Stimulated activated CD8-positive, alpha-beta memory T cell treated with anti-CD3 and anti-CD28 coated beads, Interleukin-4, amount 100 ng/mL, for 4 hours (primary cell): ENCODE measurements around the gene ATP1A1.

Experiments used
- DNase-seq, 2 donors: peaks; one replicate each; pipeline ENCODE4 v3.0.0-alpha.2; 2020; ENCODE audit warnings: low read depth in 2 of 2, low spot score in 1 of 2

ATP1A1 gene

DNA sequence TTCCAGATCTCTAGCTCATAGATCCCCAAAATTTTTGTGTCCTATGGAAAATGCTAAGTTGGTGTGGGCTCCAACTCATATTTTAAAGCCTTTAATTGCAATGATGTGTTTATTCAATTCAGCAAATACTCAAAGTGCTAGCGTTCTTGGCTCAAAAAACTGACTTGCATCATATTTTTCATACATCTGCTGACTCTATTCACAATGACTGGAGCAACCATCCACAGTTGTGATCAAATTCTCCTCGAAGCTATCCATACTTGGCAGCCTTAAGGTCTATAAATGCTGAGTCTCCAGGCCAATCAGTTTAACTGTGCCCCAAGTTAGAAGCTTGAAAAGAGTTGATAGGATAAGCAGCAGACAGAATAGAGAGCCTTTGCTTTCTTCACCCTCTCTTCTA is 2.9 kb upstream of the ATP1A1 start:
- no peak for DNase-seq

- DNase-seq, result no peak
Observed at GRCh38 chr1:116371752-116372151, 1.3 kb upstream of the ATP1A1 start.

- DNase-seq, result no peak
Observed at GRCh38 chr1:116372191-116372590, 853 bp upstream of the ATP1A1 start.

- DNase-seq, result no peak
Observed at GRCh38 chr1:116373431-116374352, 648 bp downstream of the ATP1A1 start.

GRCh38 chr1:116374353-116375147 is 1.5 kb downstream of the ATP1A1 start:
- DNase-seq, result no peak

DNA sequence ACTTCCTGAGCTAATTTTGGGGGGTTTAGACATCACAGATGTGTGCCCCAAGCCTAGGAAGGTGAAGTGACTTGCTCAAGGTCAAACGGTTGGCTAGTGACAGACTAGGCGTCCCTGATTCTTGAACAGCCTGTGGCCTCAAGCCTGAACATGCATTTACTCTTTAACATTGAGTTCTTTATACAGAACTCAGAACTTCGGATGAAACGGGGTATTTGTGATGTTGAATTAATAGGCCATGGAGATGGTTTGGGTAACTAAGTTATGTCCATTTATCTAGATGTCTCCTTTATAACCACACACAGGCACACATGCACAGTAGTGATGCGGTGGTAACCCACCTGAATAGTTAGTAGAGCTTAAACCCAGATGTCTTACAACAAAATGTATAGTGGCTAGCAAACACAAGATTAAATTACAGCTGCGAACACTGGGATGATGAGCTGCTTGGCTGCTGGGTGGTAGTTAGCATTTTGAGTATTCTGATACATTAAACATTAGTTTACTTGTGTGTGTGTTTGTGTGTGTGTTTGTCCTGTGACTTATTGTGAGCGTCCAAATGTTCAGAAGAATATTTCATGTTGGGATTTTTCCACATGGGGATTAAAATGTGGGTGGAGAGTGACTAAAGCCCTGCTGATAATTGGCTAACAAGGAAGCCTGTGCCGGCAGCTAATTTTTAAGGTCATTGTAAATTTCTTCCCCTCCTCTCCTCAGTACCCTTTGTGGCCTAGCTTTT is 2.3 kb downstream of the ATP1A1 start:
- no peak for DNase-seq

- DNase-seq, result no peak
Observed at GRCh38 chr1:116375887-116376728, 3.1 kb downstream of the ATP1A1 start.

DNA sequence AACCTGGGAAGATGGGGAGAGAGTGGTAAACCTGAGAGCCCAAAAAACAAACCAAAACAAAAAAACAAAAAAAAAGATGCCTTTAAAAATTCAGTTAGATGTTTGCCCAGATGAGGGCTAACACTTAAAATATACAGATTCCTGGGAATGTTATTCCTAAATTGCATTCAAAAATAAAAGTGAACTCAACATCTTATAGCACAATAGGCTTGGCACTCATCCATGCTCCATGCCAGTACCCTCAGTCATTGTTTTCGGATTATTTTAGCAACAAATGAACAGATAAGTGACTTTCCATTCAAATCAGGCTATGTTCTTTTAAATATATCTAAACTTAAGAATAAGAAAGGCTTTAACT is 3.7 kb downstream of the ATP1A1 start:
- no peak for DNase-seq

DNA sequence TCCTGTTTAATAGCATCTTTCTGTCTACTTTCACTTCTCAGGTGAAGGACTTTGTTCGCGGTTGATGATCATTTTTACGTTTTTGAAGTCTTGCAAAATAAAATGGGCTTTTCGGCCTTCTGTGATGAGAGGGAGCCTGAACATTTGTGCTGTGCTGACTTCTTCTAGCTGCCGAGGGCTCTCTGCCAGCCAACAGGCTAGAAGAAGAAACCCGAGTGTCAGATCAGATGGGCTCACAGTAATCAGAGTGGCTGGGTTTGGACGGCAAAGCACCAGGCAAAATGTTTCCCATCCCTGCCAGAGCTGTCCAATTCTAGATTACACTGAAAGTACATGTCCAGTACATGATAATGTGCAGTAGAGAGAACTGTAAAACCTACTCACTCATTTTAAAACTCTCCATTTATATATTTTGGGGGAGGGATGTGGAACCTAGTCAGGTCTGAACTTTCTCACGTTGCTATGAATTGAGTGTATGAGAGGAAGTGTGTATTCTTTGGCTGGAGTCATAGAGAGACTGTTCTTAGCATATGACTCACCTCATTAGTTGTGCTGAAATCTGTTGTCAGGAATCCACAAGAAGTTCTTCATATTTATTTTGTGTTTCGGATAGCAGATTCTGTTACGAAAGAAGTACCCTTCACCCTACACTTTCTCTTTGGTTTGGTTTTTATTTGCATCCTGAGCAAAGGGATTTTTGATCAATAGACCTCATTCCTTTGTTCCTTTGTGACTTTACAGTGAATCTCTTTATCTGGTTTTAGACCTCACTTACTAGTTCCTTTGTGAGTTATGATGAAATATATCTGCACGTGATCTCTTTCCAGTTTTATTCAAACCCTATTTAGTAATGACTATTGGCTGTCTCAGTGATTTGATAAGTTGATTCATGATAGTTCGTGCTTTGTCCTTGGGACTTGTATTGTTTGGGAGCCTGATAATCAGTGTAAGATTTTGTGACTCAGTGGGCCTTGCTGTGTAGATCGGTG is 4.8 kb downstream of the ATP1A1 start:
- DNase-seq, result no peak

DNA sequence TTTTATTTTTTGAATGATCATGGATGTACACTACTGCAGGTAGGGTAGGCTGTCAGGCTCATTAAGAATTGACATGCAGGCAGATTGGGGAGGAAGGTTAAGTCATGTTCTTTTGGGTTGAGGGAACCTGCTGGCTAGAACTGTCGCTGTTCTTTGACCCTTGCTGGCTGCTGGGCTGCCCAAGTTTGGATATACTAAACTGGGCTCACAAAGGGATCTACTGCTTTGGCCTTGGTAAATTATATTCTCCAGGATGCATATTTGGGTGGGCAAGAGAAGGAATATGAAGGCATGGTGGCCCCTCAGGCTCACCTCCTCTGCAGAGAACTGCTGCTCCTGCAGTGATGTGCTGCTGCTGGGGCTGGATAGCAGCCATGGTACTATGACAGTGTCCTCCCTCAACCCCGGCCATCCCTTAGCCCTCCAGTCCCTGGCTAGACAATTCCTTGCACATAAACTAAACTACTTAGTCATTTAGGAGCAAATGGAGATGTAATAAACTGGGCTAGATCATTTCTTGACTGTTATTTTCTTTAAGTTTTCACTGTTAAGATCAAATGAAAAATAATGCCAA is 6.1 kb downstream of the ATP1A1 start:
- DNase-seq, result no peak

- no peak for DNase-seq
Observed at GRCh38 chr1:116379674-116380498, 6.8 kb downstream of the ATP1A1 start.

- no peak for DNase-seq
Observed at GRCh38 chr1:116380499-116381242, 7.6 kb downstream of the ATP1A1 start.

GRCh38 chr1:116382321-116382720 is 9.3 kb downstream of the ATP1A1 start:
- no peak for DNase-seq

GRCh38 chr1:116382857-116383483 is 9.9 kb downstream of the ATP1A1 start:
- no peak for DNase-seq

DNA sequence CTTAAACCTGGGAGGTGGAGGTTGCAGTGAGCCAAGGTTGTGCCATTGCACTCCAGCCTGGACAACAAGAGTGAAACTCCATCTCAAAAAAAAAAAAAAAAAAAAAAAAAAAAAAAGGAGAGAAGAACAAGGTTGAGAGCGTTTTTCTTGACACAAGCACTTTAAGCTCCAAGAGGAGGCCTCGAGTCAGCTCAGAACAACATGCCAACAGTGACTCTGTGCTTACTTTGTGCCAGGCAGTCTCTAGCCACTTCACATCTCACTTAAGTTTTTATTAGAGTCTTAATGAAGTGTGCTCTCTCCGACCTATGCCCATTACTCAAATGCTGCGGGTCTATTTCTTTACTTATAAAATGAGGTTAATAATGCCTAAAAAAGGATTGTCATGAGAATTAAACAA is 13.0 kb downstream of the ATP1A1 start:
- no peak for DNase-seq

DNA sequence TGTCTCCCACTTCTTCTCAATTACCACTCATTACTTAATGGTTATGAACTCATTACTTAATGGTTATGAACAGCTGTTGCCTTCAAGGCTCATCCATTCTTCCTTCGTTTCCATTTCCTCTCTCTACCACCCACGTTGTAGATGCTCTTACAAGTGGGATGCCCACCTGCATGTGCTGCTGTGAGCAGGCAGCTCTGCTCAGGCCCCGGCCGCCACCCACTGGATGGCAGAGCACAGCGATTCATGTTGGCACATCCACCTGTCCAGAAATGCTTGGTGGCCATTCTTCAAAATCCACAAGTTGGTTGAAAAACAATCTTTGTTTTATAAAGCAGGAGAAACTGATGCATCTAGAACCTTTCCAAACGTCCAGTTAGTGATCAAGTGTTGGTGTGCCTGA is 14.5 kb downstream of the ATP1A1 start:
- DNase-seq, result no peak

- DNase-seq, result no peak
Observed at GRCh38 chr1:116388122-116388521, 15.1 kb downstream of the ATP1A1 start.
